ENCODE measurements around the gene KCNMB4. TPM values are rescaled to one million over a fixed set of nuclear protein-coding genes. Genes with fewer than 3 reads are reported as not detected.
A peak's percentile ranks its signal among the peaks of the same experiment; 100 is the strongest.

The KCNMB4 gene
- total RNA-seq, 1 experiment from 2014 or later, result 0.26 TPM

DNA sequence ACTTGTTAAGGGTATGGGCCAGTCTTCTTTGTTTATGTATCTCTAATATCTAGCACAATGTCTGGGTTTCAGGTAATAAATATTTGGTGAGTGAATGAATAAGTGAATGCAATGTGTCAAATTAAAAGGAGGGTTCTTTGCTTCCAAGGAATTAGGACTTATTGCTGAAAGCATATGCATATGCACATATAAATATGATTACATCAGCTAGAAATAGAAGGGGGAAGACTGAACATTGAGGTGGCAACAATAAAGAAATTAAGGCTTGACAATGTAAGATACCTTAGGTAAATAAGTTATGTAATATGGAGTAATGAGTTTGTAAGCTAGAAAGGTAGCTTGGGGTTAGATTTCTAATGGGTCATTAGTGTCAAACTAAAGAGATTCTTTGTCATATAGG lies 37.7 kb downstream of the KCNMB4 start:
- H3K4me3 ChIP-seq, result no peak overlapping the region
- no peak for DNase-seq
- no peaks in the 10 kb centered on the region for H3K9me3 ChIP-seq
- H3K27me3 ChIP-seq, result no peaks in the 10 kb centered on the region
- H3K36me3 ChIP-seq, result no peaks in the 10 kb centered on the region

DNA sequence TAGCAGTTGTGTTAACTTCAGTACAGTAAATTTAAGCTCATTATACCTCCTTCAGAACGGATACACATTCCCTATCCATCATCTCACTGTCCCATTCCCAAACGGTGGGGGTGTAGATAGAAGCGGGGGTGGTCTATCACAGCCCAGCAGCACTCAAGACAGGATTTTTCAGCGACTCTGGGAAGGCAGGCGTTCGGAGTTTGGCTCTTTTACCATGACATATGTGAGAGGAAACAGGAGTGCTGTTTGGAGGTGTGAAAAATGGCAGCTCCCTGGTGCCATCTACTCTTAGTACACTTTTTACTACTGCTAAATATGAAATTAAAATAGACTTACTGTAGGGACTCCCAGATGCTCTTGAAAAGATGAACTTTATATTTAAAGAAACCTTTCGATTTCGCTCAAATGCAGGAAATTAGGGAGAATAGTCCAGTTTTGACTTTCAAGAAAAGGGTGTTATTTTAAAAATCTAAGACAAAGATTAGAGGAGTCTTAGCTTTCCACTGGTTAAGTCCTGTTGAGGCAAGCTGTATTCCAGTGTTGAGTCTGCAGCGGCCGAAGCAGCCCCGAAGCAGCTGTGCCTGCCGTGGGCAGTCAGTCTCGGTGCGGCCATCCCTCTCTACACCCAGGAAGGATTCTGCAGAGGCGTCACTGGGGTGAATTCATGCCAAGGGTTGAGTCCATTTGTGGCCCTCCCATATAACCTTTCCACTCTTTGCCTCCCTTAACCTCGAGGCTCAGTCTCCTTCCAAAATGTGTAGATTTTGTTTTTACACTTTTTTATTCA lies 42.1 kb downstream of the KCNMB4 start:
- Histone ChIP-seq H3K36me3 (no peaks in the 10 kb centered on the region), H3K4me3 (no peak overlapping the region), H3K9me3 (no peaks in the 10 kb centered on the region), H3K27me3 (peaks cover 2% of the 10 kb centered on the region; the same call in 1 of the 2 replicates)
- DNase-seq, result no peak

DNA sequence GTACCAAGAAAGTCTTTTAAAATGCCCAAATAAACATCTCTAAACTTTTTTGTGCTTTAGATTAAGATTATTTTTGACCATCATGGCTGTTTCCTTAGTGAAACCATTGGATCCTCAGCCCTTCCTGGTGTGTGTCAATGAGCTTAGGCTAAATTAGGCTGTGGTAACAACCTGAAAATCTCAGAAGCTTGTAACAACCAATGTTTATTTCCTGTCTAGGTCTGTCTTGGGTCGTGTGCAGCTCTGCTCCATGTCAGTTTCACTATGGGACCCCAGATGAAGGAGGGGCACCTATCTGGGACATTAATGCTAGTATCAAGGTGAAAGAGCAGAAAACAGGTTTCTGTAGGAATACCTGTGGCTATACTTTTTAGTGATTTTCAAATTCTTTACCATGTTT lies 49.9 kb downstream of the KCNMB4 start:
- Histone ChIP-seq H3K9me3 (no peaks in the 10 kb centered on the region), H3K36me3 (no peaks in the 10 kb centered on the region), H3K4me3 (no peak overlapping the region), H3K27me3 (peaks cover 2% of the 10 kb centered on the region; the same call in 1 of the 2 replicates)
- DNase-seq, result no peak

DNA sequence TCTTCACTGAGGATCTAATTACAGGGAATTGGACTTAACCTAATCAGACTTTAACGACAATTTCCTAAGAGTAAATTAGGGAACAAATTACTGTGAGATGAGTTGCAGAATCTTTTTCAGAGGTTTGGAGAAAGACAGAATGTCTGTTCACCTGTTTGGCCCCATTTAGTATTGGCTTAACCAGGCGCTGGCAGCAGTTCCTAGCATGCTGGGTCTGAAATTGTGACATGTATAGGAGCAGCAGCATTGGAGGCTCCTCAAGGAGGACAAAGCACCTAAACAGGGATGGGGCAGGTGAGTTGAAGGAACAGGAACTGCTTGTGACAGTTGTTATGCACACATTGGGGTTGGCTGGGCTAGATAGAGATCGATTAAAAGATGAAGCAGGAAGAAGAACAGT lies 51.0 kb downstream of the KCNMB4 start:
- Histone ChIP-seq H3K36me3 (no peaks in the 10 kb centered on the region), H3K9me3 (no peaks in the 10 kb centered on the region), H3K27me3 (no peaks in the 10 kb centered on the region; the same call in 1 of the 2 replicates), H3K4me3 (no peak overlapping the region)
- no peak for DNase-seq

DNA sequence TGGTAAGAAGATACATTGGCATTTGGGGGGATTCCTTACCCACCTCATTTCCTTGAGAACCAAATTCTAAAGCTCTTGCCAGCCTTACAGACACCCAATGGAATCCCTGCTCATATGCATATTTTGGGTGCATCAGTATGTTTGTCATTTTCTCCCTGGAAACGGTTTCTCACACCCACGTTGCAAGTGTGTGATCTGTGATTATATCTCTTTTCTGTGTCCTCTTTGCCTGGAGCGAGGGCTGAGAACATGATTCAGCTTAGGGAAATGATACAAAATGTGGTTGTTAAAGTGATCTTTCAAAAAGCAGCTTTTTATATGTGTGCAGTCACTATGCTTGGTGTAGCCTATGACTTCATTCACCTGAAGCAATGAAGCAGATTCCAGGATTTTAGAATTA lies 52.0 kb downstream of the KCNMB4 start:
- no peak for DNase-seq
- no peaks in the 10 kb centered on the region for H3K36me3 ChIP-seq
- no peaks in the 10 kb centered on the region for H3K9me3 ChIP-seq
- no peak overlapping the region for H3K4me3 ChIP-seq
- no peaks in the 10 kb centered on the region; the same call in 1 of the 2 replicates for H3K27me3 ChIP-seq

DNA sequence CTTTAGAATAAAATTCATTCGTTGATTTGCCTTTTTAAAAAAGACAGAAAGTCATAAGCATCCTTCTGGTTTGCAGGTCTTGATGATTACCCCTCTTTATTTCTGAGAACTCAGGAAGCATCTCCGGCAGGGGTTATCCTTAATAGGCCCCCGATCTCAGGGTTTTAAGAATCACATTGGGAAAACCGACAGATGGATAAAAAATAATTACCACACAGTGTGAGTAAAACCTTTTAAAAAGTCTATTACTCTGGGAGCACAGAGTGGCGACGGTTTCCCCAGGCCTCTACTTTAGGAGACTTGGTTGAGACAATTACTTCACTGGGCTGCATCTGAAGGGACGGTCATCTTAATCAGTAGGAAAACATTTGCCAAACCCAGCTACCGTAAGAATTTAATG lies 56.5 kb downstream of the KCNMB4 start:
- H3K9me3 ChIP-seq, result no peaks in the 10 kb centered on the region
- no peak overlapping the region for H3K4me3 ChIP-seq
- H3K27me3 ChIP-seq, result no peaks in the 10 kb centered on the region; the same call in 1 of the 2 replicates
- no peaks in the 10 kb centered on the region for H3K36me3 ChIP-seq
- no peak for DNase-seq

DNA sequence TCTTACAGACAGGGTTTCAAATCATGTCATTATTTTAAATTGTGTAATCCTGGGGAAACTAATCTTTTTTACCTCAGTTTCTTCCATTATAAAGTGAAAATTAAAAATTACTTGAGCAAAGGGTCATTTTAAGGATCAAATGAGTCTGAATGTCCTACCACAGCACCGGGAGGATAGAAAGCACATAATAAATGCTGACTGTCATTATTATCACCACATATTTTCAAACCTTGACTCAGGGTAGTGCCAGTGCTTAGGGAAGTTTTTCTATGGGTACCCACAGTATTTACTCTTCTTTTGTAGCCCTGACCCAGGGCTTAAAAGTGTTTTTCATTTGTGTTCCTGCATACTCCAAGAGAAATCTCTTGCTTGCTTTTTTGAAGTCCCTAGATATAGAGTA lies 60.5 kb downstream of the KCNMB4 start:
- DNase-seq, result no peak
- no peaks in the 10 kb centered on the region for H3K27me3 ChIP-seq
- no peaks in the 10 kb centered on the region for H3K9me3 ChIP-seq
- H3K36me3 ChIP-seq, result no peaks in the 10 kb centered on the region
- no peak overlapping the region for H3K4me3 ChIP-seq

DNA sequence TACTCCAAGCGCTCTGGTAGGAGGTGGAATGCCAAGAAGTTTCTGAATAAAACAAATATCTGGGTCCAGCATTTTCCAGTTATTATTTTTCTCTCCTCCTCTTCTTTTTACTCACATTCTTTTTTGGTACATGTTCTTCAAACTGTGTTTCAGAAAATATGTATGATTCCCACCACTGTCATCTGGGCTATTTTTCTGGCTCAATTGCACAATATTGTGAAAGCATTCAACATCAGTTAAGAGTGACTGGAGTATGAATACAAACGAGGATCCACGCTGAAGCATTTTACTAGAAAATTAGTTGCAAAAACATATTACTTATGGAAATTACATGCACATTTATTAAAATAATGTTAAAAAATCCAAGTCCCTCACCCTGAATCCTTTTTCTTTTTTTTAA lies 61.5 kb downstream of the KCNMB4 start:
- Histone ChIP-seq H3K9me3 (no peaks in the 10 kb centered on the region), H3K4me3 (no peak overlapping the region), H3K36me3 (no peaks in the 10 kb centered on the region), H3K27me3 (no peaks in the 10 kb centered on the region)
- DNase-seq, result no peak

DNA sequence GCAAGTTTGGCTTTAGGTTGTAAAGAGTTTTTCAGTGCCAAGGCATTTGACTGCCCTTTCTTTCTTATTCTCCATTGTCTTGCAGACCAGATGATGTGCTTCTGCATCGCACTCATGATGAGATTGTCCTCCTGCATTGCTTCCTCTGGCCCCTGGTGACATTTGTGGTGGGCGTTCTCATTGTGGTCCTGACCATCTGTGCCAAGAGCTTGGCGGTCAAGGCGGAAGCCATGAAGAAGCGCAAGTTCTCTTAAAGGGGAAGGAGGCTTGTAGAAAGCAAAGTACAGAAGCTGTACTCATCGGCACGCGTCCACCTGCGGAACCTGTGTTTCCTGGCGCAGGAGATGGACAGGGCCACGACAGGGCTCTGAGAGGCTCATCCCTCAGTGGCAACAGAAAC lies 64.3 kb downstream of the KCNMB4 start:
- Histone ChIP-seq H3K9me3 (no peaks in the 10 kb centered on the region), H3K27me3 (no peaks in the 10 kb centered on the region; the same call in 1 of the 2 replicates), H3K4me3 (no peak overlapping the region), H3K36me3 (no peaks in the 10 kb centered on the region)
- DNase-seq, result no peak

DNA sequence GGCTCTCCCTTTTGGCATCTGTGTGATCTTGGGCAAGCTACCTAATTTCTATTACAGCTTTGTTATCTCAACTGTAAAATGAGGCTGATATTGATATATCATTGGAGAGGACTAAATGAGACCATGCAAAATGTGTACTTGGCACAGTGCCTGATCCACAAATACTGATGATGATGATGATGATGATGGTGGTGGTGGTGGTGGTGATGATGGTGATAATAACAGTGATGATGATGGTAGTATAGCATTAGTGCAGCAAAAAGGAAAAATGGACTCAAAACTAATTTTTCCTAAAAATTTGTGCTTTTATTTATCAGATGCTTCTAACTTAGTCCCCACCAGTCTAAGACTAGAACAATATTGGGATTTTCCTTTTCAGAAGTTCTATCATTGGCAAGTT lies 70.7 kb downstream of the KCNMB4 start:
- DNase-seq, result no peak
- H3K27me3 ChIP-seq, result no peaks in the 10 kb centered on the region; the same call in 1 of the 2 replicates
- H3K9me3 ChIP-seq, result no peaks in the 10 kb centered on the region
- no peak overlapping the region for H3K4me3 ChIP-seq
- H3K36me3 ChIP-seq, result no peaks in the 10 kb centered on the region

DNA sequence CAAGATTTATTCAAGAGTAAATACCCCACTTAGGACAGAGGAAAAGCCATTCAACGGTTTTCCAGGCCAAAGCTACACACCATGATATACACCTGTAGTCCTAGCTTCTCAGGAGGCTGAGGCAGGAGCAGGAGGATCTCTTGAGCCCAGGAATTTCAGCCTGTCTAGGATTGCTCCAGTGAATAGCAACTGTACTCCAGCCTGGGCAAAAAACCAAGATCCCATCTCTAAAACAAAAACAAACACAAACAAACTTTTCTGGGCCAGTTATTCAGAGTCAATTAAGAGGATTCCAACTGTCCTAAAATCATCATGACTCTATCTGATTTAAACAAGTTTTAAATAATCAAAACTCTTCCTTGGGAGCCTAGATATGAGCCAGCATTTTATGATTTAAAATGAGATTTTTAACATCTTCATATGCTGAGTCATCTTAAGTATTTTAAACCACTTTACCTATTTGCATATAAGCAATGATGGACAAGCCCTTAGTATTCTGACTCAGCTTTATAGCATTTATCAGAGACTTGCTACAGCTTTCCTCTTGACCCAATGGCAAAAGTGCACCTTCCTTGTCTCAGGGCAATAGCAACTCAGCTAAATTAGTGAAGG lies 77.1 kb downstream of the KCNMB4 start:
- peak; percentile 1 for DNase-seq
- H3K27me3 ChIP-seq, result no peaks in the 10 kb centered on the region
- H3K36me3 ChIP-seq, result no peaks in the 10 kb centered on the region
- H3K9me3 ChIP-seq, result no peaks in the 10 kb centered on the region
- H3K4me3 ChIP-seq, result no peak overlapping the region

DNA sequence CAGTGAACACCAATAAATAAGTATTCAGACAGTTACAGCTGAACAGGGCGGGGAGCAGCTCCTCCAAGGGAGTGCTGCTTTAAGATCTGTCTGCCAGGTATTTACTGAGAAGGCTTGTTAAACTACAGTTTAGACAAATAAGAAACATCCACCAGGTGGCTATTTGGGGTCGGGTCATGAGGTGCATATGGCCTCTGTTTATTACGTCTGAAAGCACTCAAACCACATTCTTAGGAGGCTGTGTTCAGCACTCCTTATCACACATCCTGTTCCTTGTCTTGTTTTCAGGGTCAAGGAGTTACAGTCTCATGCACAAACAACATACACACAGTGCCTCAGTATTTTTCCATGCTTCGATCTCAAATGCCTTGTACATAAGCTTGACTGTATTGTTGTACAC lies 78.8 kb downstream of the KCNMB4 start:
- DNase-seq, result no peak
- no peaks in the 10 kb centered on the region for H3K27me3 ChIP-seq
- no peaks in the 10 kb centered on the region for H3K9me3 ChIP-seq
- H3K36me3 ChIP-seq, result no peaks in the 10 kb centered on the region
- H3K4me3 ChIP-seq, result no peak overlapping the region

DNA sequence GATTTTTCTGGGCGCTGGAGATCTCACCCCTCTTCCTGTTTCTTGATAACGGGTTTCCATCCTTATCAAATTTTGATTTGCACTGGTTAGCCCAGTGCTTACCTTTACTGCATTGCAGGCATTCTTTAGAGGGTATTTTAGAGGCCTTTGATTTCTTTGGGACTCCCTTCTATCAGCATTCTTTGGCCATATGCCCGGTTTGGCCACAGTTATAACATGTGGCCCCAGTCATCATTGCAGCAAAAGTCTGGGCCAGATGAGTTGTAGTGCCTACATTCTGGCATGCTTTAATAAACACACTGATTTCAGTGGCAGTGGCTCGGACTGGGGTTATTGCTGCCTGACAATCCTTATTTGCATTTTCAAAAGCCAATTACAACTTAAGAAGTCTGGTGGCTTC lies 82.3 kb downstream of the KCNMB4 start:
- H3K27me3 ChIP-seq, result no peaks in the 10 kb centered on the region
- H3K36me3 ChIP-seq, result no peaks in the 10 kb centered on the region
- no peak overlapping the region for H3K4me3 ChIP-seq
- peak; percentile 5 for DNase-seq
- peaks cover 2% of the 10 kb centered on the region; the same call in 1 of the 2 replicates for H3K9me3 ChIP-seq

DNA sequence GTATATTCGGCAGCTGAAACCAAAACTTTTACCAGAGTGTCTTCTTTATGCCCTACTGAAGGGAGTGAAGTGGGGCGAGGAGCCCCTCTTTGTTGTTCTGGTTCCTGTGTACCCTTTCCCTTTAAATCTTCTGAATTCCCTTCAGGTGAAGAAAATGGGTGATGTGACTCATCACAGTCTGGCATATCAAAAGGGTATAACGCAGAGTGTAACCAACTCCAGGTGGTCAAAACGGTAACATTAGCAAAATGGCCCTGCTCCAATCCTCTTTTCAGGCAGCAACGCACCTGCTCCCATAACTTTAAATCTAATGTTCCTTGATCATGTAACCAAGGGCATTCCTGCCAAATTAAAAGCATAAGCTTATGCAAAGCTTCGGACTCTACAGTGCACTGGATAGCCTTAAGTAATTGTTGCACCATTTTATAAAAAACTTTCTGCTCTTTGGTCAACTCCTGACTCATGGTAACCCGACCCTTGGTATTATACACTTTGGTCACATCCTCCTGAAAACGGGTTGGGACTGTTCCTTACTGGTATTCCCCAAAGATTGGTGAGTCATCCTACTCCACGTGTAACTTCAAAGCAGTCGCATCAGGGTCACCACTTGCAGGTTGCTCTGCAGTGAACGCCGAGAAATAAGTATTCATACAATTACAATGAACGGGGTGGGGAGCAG lies 83.1 kb downstream of the KCNMB4 start:
- Histone ChIP-seq H3K27me3 (no peaks in the 10 kb centered on the region), H3K9me3 (peaks cover 2% of the 10 kb centered on the region; the same call in 1 of the 2 replicates), H3K4me3 (no peak overlapping the region), H3K36me3 (no peaks in the 10 kb centered on the region)
- DNase-seq, result no peak

DNA sequence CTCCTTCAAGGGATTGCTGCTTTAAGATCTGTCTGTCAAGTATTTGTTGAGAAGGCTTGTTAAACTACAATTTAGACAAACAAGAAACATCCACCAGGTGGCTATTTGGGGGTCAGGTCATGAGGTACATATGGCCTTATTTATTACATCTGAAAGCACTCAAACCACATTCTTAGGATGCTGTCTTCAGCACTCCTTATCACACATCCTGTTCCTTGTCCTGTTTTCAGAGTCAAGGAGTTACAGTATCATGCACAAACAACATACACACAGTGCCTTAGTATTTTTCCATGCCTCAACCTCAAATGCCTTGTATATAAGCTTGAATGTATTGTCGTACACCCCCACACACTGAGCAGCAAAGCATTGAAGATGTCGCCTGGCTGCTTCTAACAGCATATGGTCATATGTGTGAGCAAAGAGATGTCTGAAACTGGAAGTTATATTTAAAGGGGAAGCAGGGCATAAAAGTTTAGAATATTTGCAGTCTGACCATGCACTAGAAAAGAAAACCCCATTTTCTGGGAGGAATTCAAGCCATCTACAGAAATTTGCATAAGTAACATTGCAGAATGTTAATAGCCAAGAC lies 83.8 kb downstream of the KCNMB4 start:
- no peak for DNase-seq
- Histone ChIP-seq H3K9me3 (peaks cover 2% of the 10 kb centered on the region; the same call in 1 of the 2 replicates), H3K4me3 (no peak overlapping the region), H3K27me3 (no peaks in the 10 kb centered on the region), H3K36me3 (no peaks in the 10 kb centered on the region)

DNA sequence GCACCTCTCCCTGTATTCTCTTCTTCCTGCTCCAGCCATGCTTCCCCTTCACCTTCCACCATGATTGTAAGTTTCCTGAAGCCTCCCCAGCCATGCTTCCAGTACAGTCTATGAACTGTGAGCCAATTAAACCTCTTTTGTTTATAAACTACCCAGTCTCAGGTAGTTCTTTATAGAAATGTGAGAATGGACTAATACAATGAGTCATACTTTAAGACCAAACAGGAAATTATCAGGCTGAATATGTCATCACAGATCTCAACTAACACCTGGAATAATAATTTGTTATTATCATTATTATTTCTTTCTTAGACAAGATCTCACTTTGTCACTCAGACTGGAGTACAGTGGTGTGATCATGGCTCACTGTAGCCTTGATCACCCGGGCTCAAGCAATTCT lies 85.4 kb downstream of the KCNMB4 start:
- Histone ChIP-seq H3K4me3 (no peak overlapping the region), H3K27me3 (no peaks in the 10 kb centered on the region), H3K9me3 (peaks cover 2% of the 10 kb centered on the region; the same call in 1 of the 2 replicates), H3K36me3 (no peaks in the 10 kb centered on the region)
- DNase-seq, result no peak

DNA sequence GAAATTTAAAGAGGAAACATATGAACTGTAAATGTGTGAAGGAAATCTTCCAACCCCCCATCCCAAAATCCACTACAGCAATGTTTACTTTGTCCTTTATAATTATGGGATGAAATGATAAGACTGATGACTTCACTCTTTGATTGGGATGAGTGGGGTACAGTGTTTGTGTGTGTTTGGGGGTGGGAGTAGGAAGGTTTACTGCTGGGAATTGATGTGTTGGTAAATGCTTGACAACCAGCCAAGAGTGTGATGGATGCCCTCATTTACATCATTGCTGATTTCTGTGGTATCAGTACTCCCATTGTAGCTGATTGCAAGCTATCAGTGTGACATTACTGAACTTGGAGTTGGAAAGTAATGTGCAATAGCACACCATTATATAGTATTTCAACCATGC lies 90.9 kb downstream of the KCNMB4 start:
- Histone ChIP-seq H3K27me3 (no peaks in the 10 kb centered on the region), H3K36me3 (no peaks in the 10 kb centered on the region), H3K4me3 (no peak overlapping the region), H3K9me3 (no peaks in the 10 kb centered on the region)
- no peak for DNase-seq

All from MG63 (cell line).